K562 (cell line): ENCODE results near the gene NFAM1. TPM values are rescaled to one million over a fixed set of nuclear protein-coding genes. Genes with fewer than 3 reads are reported as not detected.
A peak's percentile ranks its signal among the peaks of the same experiment; 100 is the strongest.

Experiments used
- ATAC-seq: fragments of 200-7000 bp; cut with Tn5 transposase; 3 replicates; pipeline ENCODE4 v1.9.1; 2020; ENCODE audit warnings: moderate library complexity
- BruUV-seq: library from RNA; stranded (reverse); fragments of 400-500 nt; replicated peaks from 2 replicates; lab custom pipeline; 2021; lab: Mats Ljungman, UMichigan
- CTCF ChIA-PET: fragments of 300-600 bp; formaldehyde crosslinking; extraction: SDS; loops from one replicate; lab custom pipeline; 2021; ENCODE audit warnings: low intra/inter-chr PET ratio; lab: Yijun Ruan, JAX
- POLR2A ChIA-PET: fragments of 300-600, 350-650 bp; sonication (Branson Sonifier 250); formaldehyde crosslinking; extraction: SDS; loops from one replicate; lab custom pipeline; 2021; ENCODE audit warnings: antibody characterized with exemption, inconsistent platforms; lab: Yijun Ruan, JAX
- DNase-seq, 4 experiments: peaks; one replicate each; pipeline versions ENCODE4 v3.0.0 to v3.0.0-alpha.2; 2011 to 2018; ENCODE audit warnings: low spot score in 3 of 4, mixed read lengths in 3 of 4; ENCODE audit errors: extremely low read depth in 1 of 4
- FAIRE-seq: peaks from 2 replicates; lab custom pipeline; 2011; peaks lifted over from hg19 to GRCh38; lab: Jason Lieb, UNC
- H2AFZ ChIP-seq: 2 replicates; pipeline ENCODE4 v1.6.0; 2011; ENCODE audit warnings: low read depth, low read length, control low read depth, inconsistent platforms
- H3K27ac ChIP-seq: fragments of 200-600 bp; 3 replicates; pipeline ENCODE4 v1.8.0; 2011; ENCODE audit warnings: low read depth, mild to moderate bottlenecking, control low read depth, inconsistent platforms, low read length, moderate library complexity, mixed read lengths; ENCODE audit errors: extremely low read depth
- H3K27me3 ChIP-seq, 2 experiments: fragments of 300-600 bp in 1 of 2; 2 replicates in 1 of 2; 3 replicates in 1 of 2; pipeline versions ENCODE4 v1.6.0 to v1.8.0; 2011; ENCODE audit warnings: inconsistent platforms in 2 of 2, low read length in 2 of 2, mild to moderate bottlenecking in 1 of 2, mixed read lengths in 1 of 2, moderate library complexity in 1 of 2; ENCODE audit not compliant: control insufficient read depth in 2 of 2, insufficient read depth in 2 of 2
- H3K36me3 ChIP-seq: fragments of 300-600 bp; 3 replicates; pipeline ENCODE4 v1.8.0; 2011; ENCODE audit warnings: mild to moderate bottlenecking, low read length, inconsistent platforms; ENCODE audit not compliant: control insufficient read depth, insufficient read depth
- H3K4me1 ChIP-seq, 2 experiments: fragments of 200-600 bp in 1 of 2; replicated peaks in 1 of 2; 2 replicates in 1 of 2; 3 replicates in 1 of 2; pipeline versions ENCODE4 v1.5.1 to v1.8.0; 2011; ENCODE audit warnings: inconsistent platforms in 2 of 2, low read length in 2 of 2, mild to moderate bottlenecking in 1 of 2, mixed read lengths in 1 of 2, moderate library complexity in 1 of 2; ENCODE audit not compliant: control insufficient read depth in 2 of 2, insufficient read depth in 2 of 2
- H3K4me2 ChIP-seq: 2 replicates; pipeline ENCODE4 v1.6.1; 2011; ENCODE audit warnings: low read length, control low read depth, inconsistent platforms, mixed read lengths; ENCODE audit not compliant: insufficient read depth
- H3K4me3 ChIP-seq: fragments of 200-600 bp; sonication (generic), shearing (Covaris generic); 2 replicates; pipeline ENCODE4 v1.5.1; 2016; ENCODE audit warnings: control low read depth, inconsistent platforms
- H3K79me2 ChIP-seq: fragments of 200-600 bp; 3 replicates; pipeline ENCODE4 v1.8.0; 2011; ENCODE audit warnings: low read length, inconsistent platforms; ENCODE audit not compliant: control insufficient read depth, insufficient read depth
- H3K9ac ChIP-seq, 2 experiments: 2 replicates each; pipeline versions ENCODE4 v1.6.0 to v1.6.1; 2011; ENCODE audit warnings: low read depth in 2 of 2, low read length in 2 of 2, control low read depth in 1 of 2, inconsistent platforms in 1 of 2, mild to moderate bottlenecking in 1 of 2, mixed read lengths in 1 of 2; ENCODE audit not compliant: insufficient read depth in 1 of 2
- H3K9me1 ChIP-seq: one replicate; pipeline ENCODE4 v1.6.0; 2011; ENCODE audit warnings: inconsistent platforms, mild to moderate bottlenecking, low read length, moderate library complexity; ENCODE audit not compliant: control insufficient read depth, insufficient read depth
- H3K9me3 ChIP-seq: replicated peaks from 2 replicates; pipeline ENCODE4 v1.5.1; 2011; ENCODE audit warnings: low read depth, low read length, inconsistent platforms; ENCODE audit not compliant: control insufficient read depth, insufficient read depth
- H4K20me1 ChIP-seq: replicated peaks from 2 replicates; pipeline ENCODE4 v1.6.1; 2011; ENCODE audit warnings: low read length, inconsistent platforms, mixed read lengths; ENCODE audit not compliant: control insufficient read depth, insufficient read depth
- ARID2 ChIP-seq: fragments of 450-650 bp; IDR thresholded peaks from 2 replicates; pipeline ENCODE4 v1.6.1; 2017; ENCODE audit warnings: antibody characterized with exemption, mild to moderate bottlenecking
- CTBP1 ChIP-seq: fragments of 450-650 bp; IDR thresholded peaks from 2 replicates; pipeline ENCODE4 v1.6.1; 2016; ENCODE audit warnings: borderline replicate concordance
- JUND ChIP-seq, 2 experiments: IDR thresholded peaks; 2 replicates in 1 of 2; 3 replicates in 1 of 2; pipeline ENCODE4 v1.6.1; 2011; ENCODE audit warnings: borderline replicate concordance in 2 of 2, low read depth in 2 of 2, low read length in 2 of 2, improper control_type of control experiment in 1 of 2, missing biosample characterization in 1 of 2, missing genetic modification characterization in 1 of 2, missing genetic modification reagents in 1 of 2
- KDM4B ChIP-seq, 2 experiments: fragments of 450-650 bp in 1 of 2; sonication (generic) in 1 of 2; IDR thresholded peaks; 2 replicates each; pipeline ENCODE4 v1.6.1; 2016 to 2017; ENCODE audit warnings: borderline replicate concordance in 2 of 2, antibody characterized with exemption in 1 of 2, low read depth in 1 of 2, mild to moderate bottlenecking in 1 of 2
- MBD1 ChIP-seq: fragments of 250-450 bp; sonication (Bioruptor Pico); IDR thresholded peaks from 2 replicates; pipeline ENCODE4 v1.8.0; 2022; ENCODE audit warnings: inconsistent platforms
- MCM3 ChIP-seq: fragments of 450-650 bp; IDR thresholded peaks from 2 replicates; pipeline ENCODE4 v1.6.1; 2016
- NCOA1 ChIP-seq: fragments of 450-650 bp; IDR thresholded peaks from 2 replicates; pipeline ENCODE4 v1.6.1; 2016; ENCODE audit warnings: low read depth
- NFIC ChIP-seq: fragments of 450-650 bp; IDR thresholded peaks from 2 replicates; pipeline ENCODE4 v1.6.1; 2017; ENCODE audit warnings: mild to moderate bottlenecking, inconsistent platforms
- PBX2 ChIP-seq, 2 experiments: IDR thresholded peaks in 1 of 2; conservative IDR thresholded peaks in 1 of 2; 2 replicates each; pipeline ENCODE4 v1.6.1; 2016; ENCODE audit warnings: low read depth in 2 of 2, mild to moderate bottlenecking in 1 of 2, missing compliant biosample characterization in 1 of 2, missing genetic modification characterization in 1 of 2, moderate library complexity in 1 of 2
- PKNOX1 ChIP-seq: fragments of 450-650 bp; IDR thresholded peaks from 2 replicates; pipeline ENCODE4 v1.6.1; 2016
- PML ChIP-seq: IDR thresholded peaks from 2 replicates; pipeline ENCODE4 v1.6.1; 2012; ENCODE audit warnings: low read length, inconsistent platforms
- RBM15 ChIP-seq: fragments of 200-400 bp; formaldehyde crosslinking; IDR thresholded peaks from 2 replicates; pipeline ENCODE4 v1.6.1; 2018; ENCODE audit warnings: mild to moderate bottlenecking, low read length, moderate library complexity; ENCODE audit not compliant: insufficient read depth
- SNAPC5 ChIP-seq: fragments of 250-450 bp; sonication (Bioruptor Pico); IDR thresholded peaks from 2 replicates; pipeline ENCODE4 v1.8.0; 2021; ENCODE audit warnings: moderate library complexity, mild to moderate bottlenecking, inconsistent platforms
- USF1 ChIP-seq: sonication (generic); formaldehyde crosslinking; IDR thresholded peaks from 2 replicates; pipeline ENCODE4 v1.9.0; 2022; ENCODE audit warnings: mild to moderate bottlenecking, missing genetic modification reagents
- WGBS: fragments of 100-300 bp; shearing (Covaris generic); methylation state at CpG from one replicate; pipeline ENCODE4 v1.1.6; 2016; ENCODE audit warnings: low coverage, mixed read lengths; ENCODE audit not compliant: insufficient coverage; ENCODE audit errors: missing lambda C conversion rate; 5-methylcytosine and 5-hydroxymethylcytosine counted together
- in situ Hi-C: fragments of 300-500 bp; cut with MboI; formaldehyde crosslinking; loops from 4 replicates; pipeline ENCODE4 v1.15.0; 2018; ENCODE audit warnings: inconsistent platforms, mixed read lengths
- intact Hi-C: fragments of 100-400 bp; cut with micrococcal nuclease; formaldehyde crosslinking; loops from 2 replicates; pipeline ENCODE4 v1.14.2; 2022
- polyA plus RNA-seq, 8 experiments: library from polyadenylated mRNA; depleted of rRNA in 4 of 8; stranded (reverse) in 5 of 8; unstranded in 3 of 8; fragments of >200 nt; fragmentation: Nextera tagmentation in 2 of 8; fragmentation: Illumina TruSeq in 1 of 8; extraction: Ambion mirVana in 2 of 8; extraction: Trizol in 1 of 8; gene quantifications; 2 replicates each; pipeline versions ENCODE4 v1.2.1 to v1.2.3, GENCODE V29; 2011 to 2014; ENCODE audit warnings: inconsistent platforms in 1 of 8, missing spikeins in 1 of 8
- total RNA-seq, 7 experiments: library from RNA; depleted of rRNA in 6 of 7; stranded (reverse); fragments of >200 nt in 6 of 7; fragmentation: Illumina TruSeq in 2 of 7; extraction: Trizol in 2 of 7; gene quantifications; 2 replicates each; pipeline versions ENCODE4 v1.2.1 to v1.2.3, GENCODE V29; 2011 to 2021; ENCODE audit warnings: low replicate concordance in 1 of 7

Gene NFAM1
- total and polyA plus RNA-seq, 9 of the 15 experiments (the other 6 are each of a cell fraction or from before 2014, with no cell fraction given) = 0.01 to 0.18 (median 0.03) TPM; not detected in 5

- Histone ChIP-seq H2AFZ (no peak overlapping the region), H3K27me3 (peaks cover 0 to 8% of the 10 kb centered on the region in 2 experiments; a peak in 3 of 5 replicates), H3K9me3 (no peaks in the 10 kb centered on the region), H3K4me1 (peaks cover 0 to 27% of the 10 kb centered on the region in 2 experiments; a peak in 2 of 5 replicates), H3K4me2 (no peak overlapping the region), H3K9me1 (no peaks in the 10 kb centered on the region), H3K4me3 (no peak overlapping the region), H4K20me1 (peaks cover 9% of the 10 kb centered on the region; the same call in 1 of the 2 replicates), H3K36me3 (no peaks in the 10 kb centered on the region), H3K9ac (peak overlapping the region in 1 of 2 experiments; percentile 35; a peak in 2 of 4 replicates), H3K79me2 (no peaks in the 10 kb centered on the region), H3K27ac (no peak overlapping the region)
- ATAC-seq (no peak), FAIRE-seq (no peak), DNase-seq (peak in 1 of 4 experiments; percentile 20)
- ChIA-PET POLR2A (interaction anchor here (0.5 kb wide), 1 partner anchor 884 kb away, joined by 3 read pairs; no protein-coding TSS in a partner anchor), CTCF (no interaction called here)
- in situ Hi-C loops = no loop called here
- intact Hi-C loops = no loop called here
- BruUV-seq = no TSS peak
- WGBS = 31% methylated on average over 17 of the region's 26 CpGs
- TF ChIP-seq PBX2 (CRISPR knock-in tag; IDR thresholded peaks at IDR 0.05; ENCODE audit: low read depth) (no peak), PBX2 (tag; conservative IDR thresholded peaks at IDR 0.05; ENCODE audit: low read depth) (peak; percentile 74), MBD1 (no peak), NCOA1 (no peak), CTBP1 (no peak), SNAPC5 (CRISPR knock-in tag) (no peak), USF1 (CRISPR knock-in tag) (no peak), PKNOX1 (peak; percentile 16; the same call in 1 of the 2 replicates), MCM3 (no peak), JUND (IDR thresholded peaks at IDR 0.05; ENCODE audit: borderline replicate concordance, low read depth, low read length) (no peak), JUND (tag; IDR thresholded peaks at IDR 0.05; ENCODE audit: borderline replicate concordance, low read depth, low read length) (no peak), KDM4B (IDR thresholded peaks at IDR 0.05; ENCODE audit: borderline replicate concordance in 2 of 2, low read depth in 1 of 2) (no peak), ARID2 (no peak), RBM15 (no peak), PML (no peak), NFIC (peak; percentile 68)
These were observed 91.3 kb downstream of the NFAM1 start for GRCh38 chr22:42340829-42341383.
